GM23338 (cell line): Measurements from ENCODE around the gene AAR2. TPM values are rescaled to one million over a fixed set of nuclear protein-coding genes. Genes with fewer than 3 reads are reported as not detected.

Experiments
- ATAC-seq: fragments of 200-7000 bp; cut with Tn5 transposase; 3 replicates; pipeline ENCODE4 v1.9.1; 2020
- DNase-seq: peaks from one replicate; pipeline ENCODE4 v3.0.0-alpha.2; 2015; ENCODE audit warnings: low spot score
- H2AFZ ChIP-seq: fragments of 200-600 bp; sonication (generic); 2 replicates; pipeline ENCODE4 v1.8.0; 2016; ENCODE audit warnings: antibody characterized with exemption, mild to moderate bottlenecking, moderate library complexity
- H3F3A ChIP-seq: fragments of 200-600 bp; sonication (generic); replicated peaks from 2 replicates; pipeline ENCODE4 v1.8.0; 2017; ENCODE audit warnings: antibody characterized with exemption, mixed run types, low read depth
- H3K27ac ChIP-seq: fragments of 200-600 bp; sonication (generic); 2 replicates; pipeline ENCODE4 v1.6.1; 2016; ENCODE audit warnings: low read depth
- H3K27me3 ChIP-seq: fragments of 200-600 bp; sonication (generic); 2 replicates; pipeline ENCODE4 v1.8.0; 2016; ENCODE audit warnings: mild to moderate bottlenecking, mixed run types, moderate library complexity; ENCODE audit not compliant: insufficient read depth
- H3K36me3 ChIP-seq: fragments of 200-600 bp; sonication (generic); 2 replicates; pipeline ENCODE4 v1.8.0; 2016; ENCODE audit warnings: mild to moderate bottlenecking; ENCODE audit not compliant: insufficient read depth
- H3K4me1 ChIP-seq: fragments of 200-600 bp; sonication (generic); 2 replicates; pipeline ENCODE4 v1.8.0; 2016; ENCODE audit warnings: mild to moderate bottlenecking, moderate library complexity; ENCODE audit not compliant: insufficient read depth
- H3K4me2 ChIP-seq: fragments of 200-600 bp; sonication (generic); 2 replicates; pipeline ENCODE4 v1.7.1; 2017; ENCODE audit warnings: mixed run types
- H3K4me3 ChIP-seq: fragments of 200-600 bp; sonication (generic); 2 replicates; pipeline ENCODE4 v1.6.1; 2016; ENCODE audit warnings: mixed run types
- H3K79me2 ChIP-seq: fragments of 200-600 bp; sonication (generic); replicated peaks from 2 replicates; pipeline ENCODE4 v1.8.0; 2017; ENCODE audit warnings: mild to moderate bottlenecking; ENCODE audit not compliant: insufficient read depth
- H3K9me2 ChIP-seq: fragments of 200-600 bp; sonication (generic); 2 replicates; pipeline ENCODE4 v1.8.0; 2017; ENCODE audit not compliant: insufficient read depth
- H4K20me1 ChIP-seq: fragments of 200-600 bp; sonication (generic); replicated peaks from 2 replicates; pipeline ENCODE4 v1.8.0; 2017; ENCODE audit warnings: mild to moderate bottlenecking; ENCODE audit not compliant: insufficient read depth
- H3K27ac Mint-ChIP-seq: 2 replicates; pipeline ENCODE4 v1.8.0; 2020; ENCODE audit warnings: inconsistent platforms, mild to moderate bottlenecking, moderate library complexity, mixed read lengths
- H3K27me3 Mint-ChIP-seq: 3 replicates; pipeline ENCODE4 v1.8.0; 2022; ENCODE audit warnings: low read depth, mild to moderate bottlenecking, moderate library complexity, mixed read lengths, inconsistent platforms; ENCODE audit not compliant: insufficient read depth, poor library complexity
- H3K36me3 Mint-ChIP-seq: 3 replicates; pipeline ENCODE4 v1.8.0; 2021; ENCODE audit warnings: low read depth, mild to moderate bottlenecking, inconsistent platforms, moderate library complexity, mixed read lengths
- H3K4me1 Mint-ChIP-seq: 3 replicates; pipeline ENCODE4 v1.8.0; 2020; ENCODE audit warnings: mild to moderate bottlenecking, inconsistent platforms, mixed read lengths
- H3K4me3 Mint-ChIP-seq: 3 replicates; pipeline ENCODE4 v1.8.0; 2021; ENCODE audit warnings: moderate library complexity, mild to moderate bottlenecking, inconsistent platforms, mixed read lengths
- H3K9me3 Mint-ChIP-seq: 3 replicates; pipeline ENCODE4 v1.8.0; 2020; ENCODE audit warnings: moderate library complexity, mild to moderate bottlenecking, inconsistent platforms, mixed read lengths
- CREB1 ChIP-seq: fragments of 250-450 bp; sonication (Bioruptor Pico); IDR thresholded peaks from 2 replicates; pipeline ENCODE4 v1.5.0; 2020; ENCODE audit warnings: low read depth, mild to moderate bottlenecking, moderate library complexity
- EZH2 ChIP-seq: fragments of 200-600 bp; sonication (generic); IDR thresholded peaks from one replicate; pipeline ENCODE4 v1.8.0; 2017; ENCODE audit warnings: antibody characterized with exemption, mild to moderate bottlenecking, low read depth; ENCODE audit not compliant: unreplicated experiment
- EZH2phosphoT487 ChIP-seq: fragments of 200-600 bp; sonication (generic); IDR thresholded peaks from one replicate; pipeline ENCODE4 v1.8.1; 2018; ENCODE audit warnings: antibody characterized with exemption; ENCODE audit not compliant: unreplicated experiment
- JUNB ChIP-seq: IDR thresholded peaks from one replicate; pipeline ENCODE4 v1.6.1; 2016; ENCODE audit warnings: antibody characterized with exemption; ENCODE audit not compliant: unreplicated experiment
- NANOG ChIP-seq: IDR thresholded peaks from 2 replicates; pipeline ENCODE4 v1.6.1; 2016; ENCODE audit warnings: antibody characterized with exemption, borderline replicate concordance
- POLR2AphosphoS5 ChIP-seq: IDR thresholded peaks from 2 replicates; pipeline ENCODE4 v1.6.1; 2016; ENCODE audit warnings: antibody characterized with exemption, low read depth
- REST ChIP-seq: IDR thresholded peaks from one replicate; pipeline ENCODE4 v1.6.1; 2018; ENCODE audit warnings: antibody characterized with exemption; ENCODE audit not compliant: unreplicated experiment
- STAT1 ChIP-seq: IDR thresholded peaks from one replicate; pipeline ENCODE4 v1.6.1; 2016; ENCODE audit warnings: antibody characterized with exemption; ENCODE audit not compliant: unreplicated experiment
- ZNF114 ChIP-seq: fragments of 250-450 bp; sonication (Bioruptor Pico); IDR thresholded peaks from 2 replicates; pipeline ENCODE4 v1.5.0; 2020; ENCODE audit warnings: mild to moderate bottlenecking, moderate library complexity
- ZNF331 ChIP-seq: fragments of 250-450 bp; sonication (Bioruptor Pico); IDR thresholded peaks from 2 replicates; pipeline ENCODE4 v1.5.0; 2020; ENCODE audit warnings: low read depth, mild to moderate bottlenecking, moderate library complexity
- ZNF462 ChIP-seq: fragments of 250-450 bp; sonication (Bioruptor Pico); IDR thresholded peaks from 2 replicates; pipeline ENCODE4 v1.5.0; 2020; ENCODE audit warnings: mild to moderate bottlenecking, moderate library complexity
- polyA plus RNA-seq: library from polyadenylated mRNA; unstranded; fragments of >200 nt; fragmentation: Nextera tagmentation; extraction: Ambion mirVana; gene quantifications from 2 replicates; pipeline ENCODE4 v1.2.1, GENCODE V29; 2016
- total RNA-seq: library from RNA; depleted of rRNA; stranded (reverse); fragments of >200 nt; shearing (Covaris generic); gene quantifications from 2 replicates; pipeline ENCODE4 v1.2.3, GENCODE V29; 2014
- TF ChIP-seq, protein P1 (sequence below): IDR thresholded peaks from 2 replicates; pipeline ENCODE4 v1.6.1; 2016; ENCODE audit warnings: antibody characterized with exemption
- TF ChIP-seq, protein P2 (sequence below), 2 experiments: fragments of 200-600 bp in 1 of 2; sonication (generic) in 1 of 2; conservative IDR thresholded peaks; 2 replicates each; pipeline versions ENCODE4 v1.5.1 to v1.6.1; 2016 to 2017; ENCODE audit warnings: antibody characterized with exemption in 2 of 2, low read depth in 2 of 2, mild to moderate bottlenecking in 2 of 2, moderate library complexity in 1 of 2

The AAR2 gene
- total and polyA plus RNA-seq, 2 experiments from 2014 or later, result 15.8 to 32.6 TPM

DNA sequence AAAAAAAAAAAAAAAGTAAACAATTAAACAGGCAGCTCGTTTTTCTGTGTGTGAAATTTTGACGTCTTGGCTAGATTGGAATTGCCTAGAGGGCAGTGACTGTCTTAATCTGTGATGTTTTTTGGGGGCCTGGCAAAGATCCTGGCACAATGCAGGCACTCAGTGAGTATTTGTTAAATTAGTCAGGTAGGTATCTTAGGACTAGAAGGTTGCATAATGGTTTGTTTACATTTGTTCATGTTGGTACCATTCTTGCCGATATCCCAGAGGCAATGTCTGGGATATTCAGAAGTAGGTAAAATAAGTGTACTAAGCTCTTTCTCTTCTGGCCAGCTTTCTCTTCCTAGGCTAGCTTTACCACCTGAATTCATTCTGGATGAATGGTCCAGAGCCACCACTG, 2.5 kb downstream of the AAR2 start:
- no peak for TF ChIP-seq ZNF114 (CRISPR knock-in tag)
- TF ChIP-seq EZH2phosphoT487, result no peak
- TF ChIP-seq STAT1, result no peak
- TF ChIP-seq, protein P1, sequence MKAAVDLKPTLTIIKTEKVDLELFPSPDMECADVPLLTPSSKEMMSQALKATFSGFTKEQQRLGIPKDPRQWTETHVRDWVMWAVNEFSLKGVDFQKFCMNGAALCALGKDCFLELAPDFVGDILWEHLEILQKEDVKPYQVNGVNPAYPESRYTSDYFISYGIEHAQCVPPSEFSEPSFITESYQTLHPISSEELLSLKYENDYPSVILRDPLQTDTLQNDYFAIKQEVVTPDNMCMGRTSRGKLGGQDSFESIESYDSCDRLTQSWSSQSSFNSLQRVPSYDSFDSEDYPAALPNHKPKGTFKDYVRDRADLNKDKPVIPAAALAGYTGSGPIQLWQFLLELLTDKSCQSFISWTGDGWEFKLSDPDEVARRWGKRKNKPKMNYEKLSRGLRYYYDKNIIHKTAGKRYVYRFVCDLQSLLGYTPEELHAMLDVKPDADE, result no peak
- no peak for TF ChIP-seq ZNF462 (CRISPR knock-in tag)
- no peak for TF ChIP-seq JUNB
- TF ChIP-seq NANOG, result no peak
- no peak for TF ChIP-seq POLR2AphosphoS5
- TF ChIP-seq ZNF331, result no peak
- TF ChIP-seq, protein P2, sequence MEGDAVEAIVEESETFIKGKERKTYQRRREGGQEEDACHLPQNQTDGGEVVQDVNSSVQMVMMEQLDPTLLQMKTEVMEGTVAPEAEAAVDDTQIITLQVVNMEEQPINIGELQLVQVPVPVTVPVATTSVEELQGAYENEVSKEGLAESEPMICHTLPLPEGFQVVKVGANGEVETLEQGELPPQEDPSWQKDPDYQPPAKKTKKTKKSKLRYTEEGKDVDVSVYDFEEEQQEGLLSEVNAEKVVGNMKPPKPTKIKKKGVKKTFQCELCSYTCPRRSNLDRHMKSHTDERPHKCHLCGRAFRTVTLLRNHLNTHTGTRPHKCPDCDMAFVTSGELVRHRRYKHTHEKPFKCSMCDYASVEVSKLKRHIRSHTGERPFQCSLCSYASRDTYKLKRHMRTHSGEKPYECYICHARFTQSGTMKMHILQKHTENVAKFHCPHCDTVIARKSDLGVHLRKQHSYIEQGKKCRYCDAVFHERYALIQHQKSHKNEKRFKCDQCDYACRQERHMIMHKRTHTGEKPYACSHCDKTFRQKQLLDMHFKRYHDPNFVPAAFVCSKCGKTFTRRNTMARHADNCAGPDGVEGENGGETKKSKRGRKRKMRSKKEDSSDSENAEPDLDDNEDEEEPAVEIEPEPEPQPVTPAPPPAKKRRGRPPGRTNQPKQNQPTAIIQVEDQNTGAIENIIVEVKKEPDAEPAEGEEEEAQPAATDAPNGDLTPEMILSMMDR (conservative IDR thresholded peaks at IDR 0.05; ENCODE audit: low read depth in 2 of 2), result no peak
- no peak for TF ChIP-seq REST
- TF ChIP-seq CREB1 (CRISPR knock-in tag), result no peak
- TF ChIP-seq EZH2, result no peak
- H3K9me3 Mint-ChIP-seq, result no peaks in the 10 kb centered on the region
- Histone ChIP-seq H3K27me3 (no peaks in the 10 kb centered on the region), H3K27ac (no peak overlapping the region), H4K20me1 (peaks cover 12% of the 10 kb centered on the region), H3K4me3 (no peak overlapping the region), H3K4me1 (peaks cover 15% of the 10 kb centered on the region), H2AFZ (no peak overlapping the region), H3K79me2 (peaks cover 55% of the 10 kb centered on the region), H3F3A (no peaks in the 10 kb centered on the region), H3K36me3 (peaks cover 9% of the 10 kb centered on the region; the same call in 1 of the 2 replicates), H3K4me2 (no peak overlapping the region), H3K9me2 (no peaks in the 10 kb centered on the region)
- no peak for DNase-seq
- no peak for ATAC-seq
- H3K27me3 Mint-ChIP-seq, result no peaks in the 10 kb centered on the region
- peaks cover 24% of the 10 kb centered on the region; the same call in 2 of the 3 replicates for H3K36me3 Mint-ChIP-seq
- H3K4me1 Mint-ChIP-seq, result peaks cover 13% of the 10 kb centered on the region
- no peak overlapping the region for H3K27ac Mint-ChIP-seq
- peak overlapping the region; percentile 45; the same call in 1 of the 3 replicates for H3K4me3 Mint-ChIP-seq
